Activated T-helper 2 cell treated with anti-CD3 and anti-CD28 coated beads, Interferon-gamma antibody, Interleukin-2, Interleukin-4, amounts not matched to agents 10 μg/mL and 5 μg/mL and 100 μg/mL, durations not matched to agents 14 hours and 24 hours and 36 hours (primary cell): ENCODE measurements around the gene FIGLA. TPM values are rescaled to one million over a fixed set of nuclear protein-coding genes. Genes with fewer than 3 reads are reported as not detected.

Experiments
- DNase-seq: peaks from one replicate; pipeline ENCODE4 v3.0.0; 2021; ENCODE audit warnings: low spot score
- H3K27ac Mint-ChIP-seq: one replicate; pipeline ENCODE4 v1.8.0; 2021; ENCODE audit warnings: mixed read lengths
- H3K27me3 Mint-ChIP-seq: one replicate; pipeline ENCODE4 v1.8.0; 2021; ENCODE audit warnings: low read depth, mixed read lengths
- H3K36me3 Mint-ChIP-seq: one replicate; pipeline ENCODE4 v1.8.0; 2021; ENCODE audit warnings: low read depth, mixed read lengths
- H3K4me1 Mint-ChIP-seq: one replicate; pipeline ENCODE4 v1.8.0; 2021; ENCODE audit warnings: low read depth, mixed read lengths
- H3K4me3 Mint-ChIP-seq: one replicate; pipeline ENCODE4 v1.8.0; 2021; ENCODE audit warnings: low read depth, mild to moderate bottlenecking, moderate library complexity, mixed read lengths
- H3K9me3 Mint-ChIP-seq: one replicate; pipeline ENCODE4 v1.8.0; 2021; ENCODE audit warnings: mixed read lengths
- intact Hi-C: fragments of 100-400 bp; cut with micrococcal nuclease; formaldehyde crosslinking; loops from one replicate; pipeline ENCODE4 v1.15.1; 2023
- total RNA-seq: library from RNA; stranded (reverse); gene quantifications from 2 replicates; pipeline ENCODE4 v1.2.3, GENCODE V29; 2022

Gene FIGLA
- total RNA-seq: not detected in 2 replicates

- no peaks in the 10 kb centered on the region for H3K36me3 Mint-ChIP-seq
- H3K4me3 Mint-ChIP-seq: peak within 1 kb of the TSS; percentile 67
- no peaks in the 10 kb centered on the region for H3K9me3 Mint-ChIP-seq
- H3K27ac Mint-ChIP-seq: no peak within 1 kb of the TSS
- peaks cover 62% of the 10 kb centered on the region for H3K27me3 Mint-ChIP-seq
- intact Hi-C loops: no loop called here
- no peak for DNase-seq
- peaks cover 10% of the 10 kb centered on the region for H3K4me1 Mint-ChIP-seq
Observed at GRCh38 chr2:70790136-70790828, at the start of gene FIGLA. TSS of gene FIGLA (minus strand) at chr2:70790643. CDS start at chr2:70790638, 5 bp downstream.

GRCh38 chr2:70837980-70838925 lies 47.8 kb upstream of the FIGLA start:
- Mint-ChIP-seq H3K27ac (no peak overlapping the region), H3K4me3 (no peak overlapping the region), H3K9me3 (no peaks in the 10 kb centered on the region), H3K4me1 (no peaks in the 10 kb centered on the region), H3K36me3 (no peaks in the 10 kb centered on the region), H3K27me3 (peaks cover 2% of the 10 kb centered on the region)
- intact Hi-C loops: no loop called here
- no peak for DNase-seq

- H3K9me3 Mint-ChIP-seq: no peaks in the 10 kb centered on the region
- H3K27ac Mint-ChIP-seq: no peak within 1 kb of the TSS
- intact Hi-C loops: no loop called here
- no peaks in the 10 kb centered on the region for H3K36me3 Mint-ChIP-seq
- H3K27me3 Mint-ChIP-seq: no peaks in the 10 kb centered on the region
- no peaks in the 10 kb centered on the region for H3K4me1 Mint-ChIP-seq
- no peak for DNase-seq
- H3K4me3 Mint-ChIP-seq: no peak within 1 kb of the TSS
Observed at GRCh38 chr2:70835643-70836042, 45.2 kb upstream of the FIGLA start, which contains the start of gene CD207. TSS of gene CD207 (minus strand) at chr2:70835816. CDS start at chr2:70835776, 40 bp downstream.

GRCh38 chr2:70834881-70835280 lies 44.4 kb upstream of the FIGLA start:
- H3K27ac Mint-ChIP-seq: no peak overlapping the region
- no peak overlapping the region for H3K4me3 Mint-ChIP-seq
- intact Hi-C loops: no loop called here
- H3K27me3 Mint-ChIP-seq: no peaks in the 10 kb centered on the region
- H3K36me3 Mint-ChIP-seq: no peaks in the 10 kb centered on the region
- H3K9me3 Mint-ChIP-seq: no peaks in the 10 kb centered on the region
- DNase-seq: no peak
- no peaks in the 10 kb centered on the region for H3K4me1 Mint-ChIP-seq

GRCh38 chr2:70834106-70834505 lies 43.7 kb upstream of the FIGLA start:
- H3K4me1 Mint-ChIP-seq: peaks cover under 1% of the 10 kb centered on the region
- no peaks in the 10 kb centered on the region for H3K36me3 Mint-ChIP-seq
- H3K27ac Mint-ChIP-seq: no peak overlapping the region
- intact Hi-C loops: no loop called here
- H3K4me3 Mint-ChIP-seq: no peak overlapping the region
- H3K27me3 Mint-ChIP-seq: no peaks in the 10 kb centered on the region
- DNase-seq: no peak
- no peaks in the 10 kb centered on the region for H3K9me3 Mint-ChIP-seq

- Mint-ChIP-seq H3K4me3 (no peak overlapping the region), H3K36me3 (no peaks in the 10 kb centered on the region), H3K27me3 (no peaks in the 10 kb centered on the region), H3K27ac (no peak overlapping the region), H3K4me1 (peaks cover 3% of the 10 kb centered on the region), H3K9me3 (no peaks in the 10 kb centered on the region)
- intact Hi-C loops: no loop called here
- no peak for DNase-seq
Observed at GRCh38 chr2:70833246-70833645, 42.8 kb upstream of the FIGLA start.

GRCh38 chr2:70832386-70832785 lies 41.9 kb upstream of the FIGLA start:
- Mint-ChIP-seq H3K4me3 (no peak overlapping the region), H3K27me3 (no peaks in the 10 kb centered on the region), H3K4me1 (peaks cover 7% of the 10 kb centered on the region), H3K36me3 (no peaks in the 10 kb centered on the region), H3K9me3 (no peaks in the 10 kb centered on the region), H3K27ac (no peak overlapping the region)
- intact Hi-C loops: no loop called here
- DNase-seq: no peak

GRCh38 chr2:70831861-70832260 lies 41.4 kb upstream of the FIGLA start:
- H3K27ac Mint-ChIP-seq: no peak overlapping the region
- no peak overlapping the region for H3K4me3 Mint-ChIP-seq
- DNase-seq: no peak
- no peaks in the 10 kb centered on the region for H3K27me3 Mint-ChIP-seq
- no peaks in the 10 kb centered on the region for H3K9me3 Mint-ChIP-seq
- peaks cover 12% of the 10 kb centered on the region for H3K4me1 Mint-ChIP-seq
- intact Hi-C loops: no loop called here
- no peaks in the 10 kb centered on the region for H3K36me3 Mint-ChIP-seq

GRCh38 chr2:70830366-70830765 lies 39.9 kb upstream of the FIGLA start:
- Mint-ChIP-seq H3K4me3 (no peak overlapping the region), H3K4me1 (peaks cover 16% of the 10 kb centered on the region), H3K36me3 (no peaks in the 10 kb centered on the region), H3K27me3 (no peaks in the 10 kb centered on the region), H3K27ac (no peak overlapping the region), H3K9me3 (no peaks in the 10 kb centered on the region)
- intact Hi-C loops: no loop called here
- no peak for DNase-seq

- intact Hi-C loops: no loop called here
- H3K36me3 Mint-ChIP-seq: no peaks in the 10 kb centered on the region
- peaks cover 16% of the 10 kb centered on the region for H3K4me1 Mint-ChIP-seq
- no peak for DNase-seq
- no peaks in the 10 kb centered on the region for H3K9me3 Mint-ChIP-seq
- no peak overlapping the region for H3K27ac Mint-ChIP-seq
- H3K27me3 Mint-ChIP-seq: no peaks in the 10 kb centered on the region
- H3K4me3 Mint-ChIP-seq: no peak overlapping the region
Observed at GRCh38 chr2:70829916-70830315, 39.5 kb upstream of the FIGLA start.

- Mint-ChIP-seq H3K4me1 (peaks cover 16% of the 10 kb centered on the region), H3K36me3 (no peaks in the 10 kb centered on the region)
- intact Hi-C loops: no loop called here
Observed at GRCh38 chr2:70828914-70829824, 38.7 kb upstream of the FIGLA start.

GRCh38 chr2:70828115-70828514 lies 37.7 kb upstream of the FIGLA start:
- Mint-ChIP-seq H3K4me3 (no peak overlapping the region), H3K27ac (no peak overlapping the region), H3K36me3 (no peaks in the 10 kb centered on the region), H3K9me3 (no peaks in the 10 kb centered on the region), H3K27me3 (no peaks in the 10 kb centered on the region), H3K4me1 (peaks cover 18% of the 10 kb centered on the region)
- no peak for DNase-seq
- intact Hi-C loops: no loop called here

More at GRCh38 chr2:70828914-70829824, 38.7 kb upstream of the FIGLA start:
- DNase-seq: no peak
- no peaks in the 10 kb centered on the region for H3K27me3 Mint-ChIP-seq
- no peak overlapping the region for H3K4me3 Mint-ChIP-seq
- H3K27ac Mint-ChIP-seq: no peak overlapping the region
- H3K9me3 Mint-ChIP-seq: no peaks in the 10 kb centered on the region
